WTC11 (cell line): Measurements from ENCODE around the gene F8A2. TPM values are rescaled to one million over a fixed set of nuclear protein-coding genes. Genes with fewer than 3 reads are reported as not detected.
"Not testable (repeated sequence)": the region's sequence is repeated elsewhere in the genome, so short reads cannot be mapped to it uniquely, and the experiment has no call there.

ENCODE experiments used
- ATAC-seq: fragments of 200-7000 bp; cut with Tn5 transposase; 2 replicates; pipeline ENCODE4 v1.10.0; 2021; ENCODE audit warnings: mild to moderate bottlenecking, moderate library complexity
- CTCF ChIA-PET: fragments of 300-600 bp; sonication (Branson Sonifier 250); formaldehyde crosslinking; loops from one replicate; lab custom pipeline; 2021; ENCODE audit warnings: antibody characterized with exemption; lab: Charles Lee
- POLR2A ChIA-PET: fragments of 350-600 bp; sonication (Branson Sonifier 250); formaldehyde crosslinking; loops from one replicate; lab custom pipeline; 2021; ENCODE audit warnings: antibody characterized with exemption; lab: Charles Lee
- DNase-seq: peaks from one replicate; pipeline ENCODE4 v3.0.0; 2021; ENCODE audit warnings: low spot score
- H3K27ac Mint-ChIP-seq: 2 replicates; pipeline ENCODE4 v1.8.0; 2021; ENCODE audit warnings: mixed read lengths
- H3K27me3 Mint-ChIP-seq: 2 replicates; pipeline ENCODE4 v1.8.0; 2021; ENCODE audit warnings: low read depth, mild to moderate bottlenecking, moderate library complexity, mixed read lengths
- H3K36me3 Mint-ChIP-seq: 2 replicates; pipeline ENCODE4 v1.8.0; 2021; ENCODE audit warnings: mixed read lengths
- H3K4me1 Mint-ChIP-seq: 2 replicates; pipeline ENCODE4 v1.8.0; 2022; ENCODE audit warnings: mixed read lengths
- H3K4me3 Mint-ChIP-seq: 2 replicates; pipeline ENCODE4 v1.8.0; 2021; ENCODE audit warnings: mild to moderate bottlenecking, moderate library complexity, mixed read lengths
- H3K9me3 Mint-ChIP-seq: 2 replicates; pipeline ENCODE4 v1.8.0; 2021; ENCODE audit warnings: mixed read lengths
- CREM ChIP-seq: sonication (generic); formaldehyde crosslinking; IDR thresholded peaks from 2 replicates; pipeline ENCODE4 v1.8.1; 2022; ENCODE audit warnings: mild to moderate bottlenecking, missing genetic modification reagents, moderate library complexity
- E2F5 ChIP-seq: sonication (generic); formaldehyde crosslinking; IDR thresholded peaks from 2 replicates; pipeline ENCODE4 v1.8.1; 2022; ENCODE audit warnings: mild to moderate bottlenecking, moderate library complexity, missing genetic modification reagents
- ELF4 ChIP-seq: sonication (generic); formaldehyde crosslinking; IDR thresholded peaks from 2 replicates; pipeline ENCODE4 v1.8.1; 2022; ENCODE audit warnings: low read depth, mild to moderate bottlenecking, moderate library complexity, missing genetic modification reagents
- FOXK1 ChIP-seq: sonication (generic); formaldehyde crosslinking; IDR thresholded peaks from 2 replicates; pipeline ENCODE4 v1.8.0; 2022; ENCODE audit warnings: mild to moderate bottlenecking, moderate library complexity, missing genetic modification reagents
- HMGXB4 ChIP-seq: sonication (generic); formaldehyde crosslinking; IDR thresholded peaks from 2 replicates; pipeline ENCODE4 v1.8.1; 2023; ENCODE audit warnings: mild to moderate bottlenecking, moderate library complexity, missing genetic modification reagents
- IRF2 ChIP-seq: sonication (generic); formaldehyde crosslinking; IDR thresholded peaks from 2 replicates; pipeline ENCODE4 v1.8.0; 2022; ENCODE audit warnings: low read depth, missing genetic modification reagents, borderline replicate concordance
- MXD4 ChIP-seq: fragments of 250-450 bp; sonication (Bioruptor Pico); IDR thresholded peaks from 2 replicates; pipeline ENCODE4 v1.8.0; 2021; ENCODE audit warnings: mild to moderate bottlenecking, moderate library complexity, borderline replicate concordance
- RELA ChIP-seq: sonication (generic); formaldehyde crosslinking; IDR thresholded peaks from 2 replicates; pipeline ENCODE4 v1.8.1; 2022; ENCODE audit warnings: missing genetic modification reagents, mild to moderate bottlenecking, borderline replicate concordance
- SMAD4 ChIP-seq: sonication (generic); formaldehyde crosslinking; IDR thresholded peaks from 2 replicates; pipeline ENCODE4 v1.8.0; 2022; ENCODE audit warnings: mild to moderate bottlenecking, missing genetic modification reagents
- SP1 ChIP-seq: sonication (generic); formaldehyde crosslinking; conservative IDR thresholded peaks from 2 replicates; pipeline ENCODE4 v1.8.1; 2022; ENCODE audit warnings: missing genetic modification reagents
- USF2 ChIP-seq: sonication (generic); formaldehyde crosslinking; IDR thresholded peaks from 2 replicates; pipeline ENCODE4 v1.8.1; 2023; ENCODE audit warnings: mild to moderate bottlenecking, missing genetic modification reagents, moderate library complexity
- ZBTB21 ChIP-seq: sonication (generic); formaldehyde crosslinking; IDR thresholded peaks from 2 replicates; pipeline ENCODE4 v1.8.1; 2023; ENCODE audit warnings: mild to moderate bottlenecking, missing genetic modification reagents, borderline replicate concordance
- ZNF121 ChIP-seq: sonication (generic); formaldehyde crosslinking; IDR thresholded peaks from 2 replicates; pipeline ENCODE4 v1.8.0; 2023; ENCODE audit warnings: missing genetic modification reagents
- ZNF219 ChIP-seq: sonication (generic); formaldehyde crosslinking; IDR thresholded peaks from 2 replicates; pipeline ENCODE4 v1.8.0; 2023; ENCODE audit warnings: missing genetic modification reagents, mild to moderate bottlenecking, borderline replicate concordance
- ZNF425 ChIP-seq: fragments of 250-450 bp; sonication (Bioruptor Pico); conservative IDR thresholded peaks from 2 replicates; pipeline ENCODE4 v1.9.0; 2021; ENCODE audit warnings: mild to moderate bottlenecking
- ZNF671 ChIP-seq: fragments of 250-450 bp; sonication (Bioruptor Pico); IDR thresholded peaks from 2 replicates; pipeline ENCODE4 v1.8.0; 2021; ENCODE audit warnings: mild to moderate bottlenecking
- total RNA-seq: library from RNA; stranded (reverse); gene quantifications from 3 replicates; pipeline ENCODE4 v1.2.3, GENCODE V29; 2021

Gene F8A2
- total RNA-seq, 1 experiment from 2014 or later: not detected

- CTCF ChIA-PET, H3K27me3 Mint-ChIP-seq, H3K27ac Mint-ChIP-seq, H3K4me3 Mint-ChIP-seq, ATAC-seq, POLR2A ChIA-PET, H3K4me1 Mint-ChIP-seq, DNase-seq, H3K36me3 Mint-ChIP-seq, H3K9me3 Mint-ChIP-seq: not testable (repeated sequence)
Observed at GRCh38 chrX:155373777-155374458, 8.0 kb upstream of the F8A2 start.

GRCh38 chrX:155379802-155380201 lies 2.1 kb upstream of the F8A2 start:
- H3K27ac Mint-ChIP-seq, DNase-seq, H3K9me3 Mint-ChIP-seq, ATAC-seq, H3K36me3 Mint-ChIP-seq, H3K27me3 Mint-ChIP-seq, H3K4me1 Mint-ChIP-seq, H3K4me3 Mint-ChIP-seq, CTCF ChIA-PET, POLR2A ChIA-PET: not testable (repeated sequence)

GRCh38 chrX:155382529-155382967 lies 653 bp downstream of the F8A2 start:
- POLR2A ChIA-PET, H3K9me3 Mint-ChIP-seq, CTCF ChIA-PET, H3K4me1 Mint-ChIP-seq, H3K4me3 Mint-ChIP-seq, H3K36me3 Mint-ChIP-seq, H3K27me3 Mint-ChIP-seq, H3K27ac Mint-ChIP-seq, DNase-seq: not testable (repeated sequence)
- ATAC-seq: peak; percentile 47

GRCh38 chrX:155389634-155390033 lies 7.7 kb downstream of the F8A2 start:
- peaks cover 5% of the 10 kb centered on the region; the same call in 1 of the 2 replicates for H3K36me3 Mint-ChIP-seq
- no peak for DNase-seq
- ATAC-seq: no peak
- ChIA-PET POLR2A (no interaction called here), CTCF (no interaction called here)
- H3K27ac Mint-ChIP-seq: no peak overlapping the region
- no peaks in the 10 kb centered on the region; the same call in 1 of the 2 replicates for H3K27me3 Mint-ChIP-seq
- H3K4me1 Mint-ChIP-seq: no peaks in the 10 kb centered on the region
- no peak overlapping the region for H3K4me3 Mint-ChIP-seq
- no peak for TF ChIP-seq RELA
- TF ChIP-seq USF2: no peak
- no peak for TF ChIP-seq E2F5
- TF ChIP-seq ZNF425 (CRISPR knock-in tag): no peak
- no peak for TF ChIP-seq ELF4
- TF ChIP-seq ZNF219: no peak
- no peak for TF ChIP-seq CREM (CRISPR knock-in tag)
- no peak for TF ChIP-seq FOXK1
- no peak for TF ChIP-seq HMGXB4 (CRISPR knock-in tag)
- no peak for TF ChIP-seq IRF2
- no peak for TF ChIP-seq SMAD4 (CRISPR knock-in tag)
- TF ChIP-seq SP1 (CRISPR knock-in tag): no peak
- TF ChIP-seq MXD4: no peak
- no peak for TF ChIP-seq ZBTB21
- no peak for TF ChIP-seq ZNF671
- no peak for TF ChIP-seq ZNF121 (CRISPR knock-in tag)
- peaks cover 24% of the 10 kb centered on the region for H3K9me3 Mint-ChIP-seq

GRCh38 chrX:155394747-155395276 lies 12.9 kb downstream of the F8A2 start:
- POLR2A ChIA-PET: not testable (repeated sequence)

More at GRCh38 chrX:155394747-155395276, 12.9 kb downstream of the F8A2 start:
- H3K4me1 Mint-ChIP-seq, H3K27me3 Mint-ChIP-seq, ATAC-seq, H3K4me3 Mint-ChIP-seq, CTCF ChIA-PET, H3K27ac Mint-ChIP-seq, DNase-seq: not testable (repeated sequence)
- H3K36me3 Mint-ChIP-seq: peaks cover 11% of the 10 kb centered on the region
- peaks cover 37% of the 10 kb centered on the region for H3K9me3 Mint-ChIP-seq
